Cardiac septum (tissue), 1 donor: ENCODE results near the gene CSNK1E. TPM values are rescaled to one million over a fixed set of nuclear protein-coding genes. Genes with fewer than 3 reads are reported as not detected.

ENCODE experiments used
- DNase-seq: peaks from one replicate; pipeline ENCODE4 v3.0.0-alpha.2; 2020; ENCODE audit warnings: low spot score
- intact Hi-C: fragments of 100-400 bp; cut with DNase I; formaldehyde crosslinking; loops from one replicate; pipeline ENCODE4 v1.14.0; 2022
- total RNA-seq: library from RNA; stranded (reverse); fragmentation: NEBNext Ultra II Directional; extraction: Animal tissue kit (Norgen Biotek cat#: 25700); gene quantifications from one replicate; pipeline ENCODE4 v1.2.1, GENCODE V29; 2021
- donor health status: DM: no; HTN: no; CAD: no.

Gene CSNK1E
- total RNA-seq, 1 donor from 2014 or later = 95.7 TPM

- intact Hi-C loops = no loop called here
- no peak for DNase-seq
Observed at GRCh38 chr22:38310518-38311322, 6.5 kb downstream of the CSNK1E start.

GRCh38 chr22:38309614-38310517 is 7.4 kb downstream of the CSNK1E start:
- no peak for DNase-seq
- intact Hi-C loops = no loop called here

DNA sequence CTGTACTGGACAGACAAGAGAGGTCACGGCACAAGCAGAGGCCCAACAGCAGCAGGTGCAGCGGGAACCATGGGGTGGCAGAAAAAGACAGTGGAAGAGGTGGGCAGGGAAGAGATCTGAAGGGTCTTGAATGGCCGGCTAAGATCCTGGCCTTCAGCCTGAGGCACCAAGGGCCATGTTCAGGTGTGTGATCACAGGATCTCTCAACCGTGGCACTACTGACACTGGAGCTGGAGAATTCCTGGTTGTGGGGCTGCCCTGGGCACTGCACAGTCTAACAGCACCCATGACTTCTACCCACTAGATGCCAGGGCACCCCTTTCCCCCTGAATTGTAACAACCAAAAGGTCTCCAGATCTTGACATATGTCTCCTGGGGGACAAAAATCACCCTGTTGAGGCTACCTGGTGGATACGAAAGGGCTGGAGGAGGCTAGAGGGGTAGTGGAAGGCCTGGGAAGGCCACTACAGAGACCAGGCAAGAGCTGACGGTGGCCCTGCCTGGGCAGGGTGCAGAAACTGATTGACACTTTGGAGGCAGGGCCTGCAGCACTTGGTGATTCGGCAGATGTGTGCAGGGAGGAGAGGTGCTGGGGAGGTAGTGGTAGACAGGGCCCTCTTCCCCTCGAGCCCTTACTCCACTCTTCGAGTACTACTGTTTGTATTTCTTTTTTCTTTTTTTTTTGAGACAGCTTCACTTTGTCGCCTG is 8.3 kb downstream of the CSNK1E start:
- DNase-seq = no peak

DNA sequence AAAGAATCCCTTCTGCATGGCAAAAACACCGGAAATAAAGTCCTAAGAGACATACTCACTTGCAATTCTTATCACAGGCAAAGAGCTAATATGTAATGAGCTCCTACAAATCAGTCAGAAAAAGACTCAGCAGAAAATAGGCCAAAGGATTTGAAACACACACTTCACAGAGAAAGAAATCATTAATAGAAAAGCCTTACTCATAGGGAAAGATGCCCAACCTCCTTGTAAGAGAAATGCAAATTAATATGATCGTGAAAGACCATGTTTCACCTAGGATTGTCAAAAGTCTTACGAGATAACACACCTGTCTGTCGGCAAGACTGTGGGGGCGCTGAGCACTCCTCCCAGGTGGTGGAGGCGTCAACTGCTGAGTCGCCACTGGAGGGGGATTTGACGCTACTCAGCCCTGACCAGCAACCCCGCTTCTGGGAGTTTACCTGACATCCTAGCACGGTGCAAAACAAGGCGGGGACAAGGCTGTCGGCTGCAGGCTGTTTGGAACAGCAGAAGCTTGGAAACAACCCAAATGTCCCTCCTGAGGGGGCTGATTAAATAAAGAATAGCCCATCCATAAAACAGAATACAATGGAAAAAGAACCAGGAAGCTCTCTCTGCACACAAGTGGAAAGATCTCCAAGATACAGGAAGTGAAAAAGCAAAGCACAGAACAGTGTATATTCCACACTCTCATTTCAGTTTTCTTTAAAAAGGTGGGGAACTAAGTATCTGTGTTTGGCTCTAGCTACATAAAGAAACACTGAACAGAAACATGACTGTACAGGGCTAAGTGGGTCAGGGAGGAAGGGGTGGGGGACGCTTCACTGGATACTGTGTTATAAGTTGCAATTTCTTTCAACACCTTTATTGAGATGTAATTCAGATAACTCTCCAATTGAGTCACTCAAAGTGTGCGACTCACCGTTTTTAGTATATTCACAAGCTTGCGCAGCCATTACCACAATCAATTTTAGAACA is 11.5 kb downstream of the CSNK1E start:
- no peak for DNase-seq
- intact Hi-C loops = no loop called here

More for the DNA sequence above, 8.3 kb downstream of the CSNK1E start:
- intact Hi-C loops = no loop called here

- no peak for DNase-seq
- intact Hi-C loops = loop anchor here (5.0 kb wide), 1 partner anchor 102 kb away; the partner anchor contains the start of gene MAFF
Observed at GRCh38 chr22:38304526-38304925, 12.7 kb downstream of the CSNK1E start.

DNA sequence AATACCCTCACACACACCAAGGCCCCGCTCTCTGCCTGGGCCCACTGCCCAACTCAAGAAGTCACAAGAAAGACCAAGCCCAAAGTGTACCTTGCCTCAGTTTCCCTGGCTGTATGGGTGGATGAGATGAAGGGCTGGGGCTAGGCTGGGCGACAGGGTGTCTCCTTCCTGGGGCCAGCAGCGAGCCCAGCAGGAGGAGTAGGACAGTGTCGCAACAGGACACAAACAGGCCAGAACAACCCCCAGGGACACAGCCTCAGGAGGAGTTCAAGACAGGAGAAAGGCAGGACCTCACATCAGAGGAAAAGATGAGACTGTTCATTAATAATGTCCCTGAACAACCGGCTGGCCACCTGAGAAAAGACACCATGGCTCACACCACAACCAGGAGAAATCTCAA is 13.3 kb downstream of the CSNK1E start:
- intact Hi-C loops = loop anchor here (5.0 kb wide), 1 partner anchor 102 kb away; the partner anchor contains the start of gene MAFF

GRCh38 chr22:38302906-38303305 is 14.3 kb downstream of the CSNK1E start:
- intact Hi-C loops = loop anchor here (5.0 kb wide), 1 partner anchor 101 kb away; the partner anchor contains the start of gene MAFF
- DNase-seq = no peak

More for the DNA sequence above, 13.3 kb downstream of the CSNK1E start:
- DNase-seq = no peak

GRCh38 chr22:38300946-38301345 is 16.3 kb downstream of the CSNK1E start:
- intact Hi-C loops = loop anchor here (5.0 kb wide), 1 partner anchor 99 kb away; the partner anchor contains the start of gene MAFF
- no peak for DNase-seq

DNA sequence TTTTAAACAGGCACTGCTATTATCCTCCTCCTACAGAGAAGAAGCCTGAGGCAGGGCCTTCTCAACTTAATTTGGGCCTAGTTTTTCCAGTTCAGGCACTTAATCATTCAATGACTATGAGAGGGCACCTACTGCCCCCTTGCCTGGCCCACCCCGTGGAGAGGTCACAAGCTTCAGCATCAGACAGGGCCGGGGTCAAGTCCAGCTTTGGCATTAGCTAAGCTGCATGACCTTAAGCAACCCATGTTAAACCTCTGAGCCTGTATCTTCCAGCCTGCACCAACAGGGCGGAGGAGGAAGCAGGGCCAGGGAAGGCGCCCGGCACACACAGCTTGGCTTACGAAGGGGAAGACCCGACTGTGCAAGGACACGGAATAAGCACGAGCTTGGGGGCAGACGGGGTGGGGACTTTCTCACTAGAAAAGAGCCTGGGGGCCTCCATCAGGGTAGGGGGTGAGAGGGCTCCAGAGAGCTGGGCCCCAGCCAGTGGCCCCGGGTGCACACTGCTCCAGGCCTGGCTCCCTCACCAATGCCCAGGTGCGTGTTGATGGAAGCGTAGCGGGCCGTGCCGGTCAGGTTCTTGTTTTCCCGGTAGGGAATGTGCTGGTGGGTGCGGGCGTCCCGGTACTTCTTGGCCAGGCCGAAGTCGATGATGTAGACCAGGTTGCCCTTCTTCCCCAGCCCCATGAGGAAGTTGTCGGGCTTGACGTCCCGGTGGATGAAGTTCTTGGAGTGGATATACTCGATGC is 16.9 kb downstream of the CSNK1E start:
- intact Hi-C loops = loop anchor here (5.0 kb wide), 1 partner anchor 98 kb away; the partner anchor contains the start of gene MAFF
- no peak for DNase-seq

GRCh38 chr22:38299770-38300102 is 17.5 kb downstream of the CSNK1E start:
- intact Hi-C loops = loop anchor here (5.0 kb wide), 1 partner anchor 97 kb away; the partner anchor contains the start of gene MAFF
- no peak for DNase-seq

- DNase-seq = no peak
- intact Hi-C loops = no loop called here
Observed at GRCh38 chr22:38298312-38299005, 18.8 kb downstream of the CSNK1E start.

- DNase-seq = no peak
- intact Hi-C loops = no loop called here
Observed at GRCh38 chr22:38296372-38296771, 20.9 kb downstream of the CSNK1E start.

- intact Hi-C loops = no loop called here
- DNase-seq = no peak
Observed at GRCh38 chr22:38295863-38296262, 21.4 kb downstream of the CSNK1E start.

DNA sequence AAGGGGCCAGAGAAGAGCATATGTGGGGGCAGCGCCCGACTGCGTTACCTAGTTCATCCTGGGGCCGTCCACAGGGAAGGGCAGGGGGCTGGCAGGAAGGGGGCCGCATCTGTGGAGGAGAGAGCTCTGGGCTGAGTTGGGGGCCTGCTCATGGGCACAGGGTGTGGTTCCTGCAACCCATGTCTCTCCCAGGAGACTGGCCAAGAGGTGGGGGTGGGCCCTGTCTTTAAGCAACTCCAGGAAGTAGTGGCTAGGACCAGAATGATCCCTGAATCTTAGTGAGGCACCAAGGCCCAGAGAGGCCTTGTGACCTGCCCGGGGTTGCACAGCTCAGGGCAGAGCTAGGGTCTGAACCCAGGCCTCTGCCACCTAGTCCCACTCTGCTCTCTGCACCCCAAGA is 21.9 kb downstream of the CSNK1E start:
- DNase-seq = no peak
- intact Hi-C loops = no loop called here

DNA sequence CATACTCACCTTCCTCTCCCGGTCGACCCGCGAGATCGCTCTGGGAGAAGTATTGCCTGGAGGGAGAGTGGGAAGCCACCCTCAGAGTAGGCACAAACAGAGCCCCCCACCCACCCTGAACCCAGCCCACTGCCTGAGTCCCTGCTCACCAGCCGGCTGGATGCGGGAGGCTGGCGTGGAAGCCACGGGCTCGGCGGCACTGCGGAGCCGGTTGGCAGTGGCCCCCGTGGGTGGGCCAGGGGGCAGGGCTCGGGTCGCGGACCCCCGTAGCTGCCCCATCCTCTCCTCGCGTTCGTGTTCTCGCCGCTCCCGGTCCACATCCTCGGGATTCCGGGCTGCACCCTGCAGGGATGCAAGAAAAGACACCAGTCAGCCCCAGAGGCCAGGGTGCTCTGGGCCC is 23.0 kb downstream of the CSNK1E start:
- no peak for DNase-seq
- intact Hi-C loops = no loop called here

DNA sequence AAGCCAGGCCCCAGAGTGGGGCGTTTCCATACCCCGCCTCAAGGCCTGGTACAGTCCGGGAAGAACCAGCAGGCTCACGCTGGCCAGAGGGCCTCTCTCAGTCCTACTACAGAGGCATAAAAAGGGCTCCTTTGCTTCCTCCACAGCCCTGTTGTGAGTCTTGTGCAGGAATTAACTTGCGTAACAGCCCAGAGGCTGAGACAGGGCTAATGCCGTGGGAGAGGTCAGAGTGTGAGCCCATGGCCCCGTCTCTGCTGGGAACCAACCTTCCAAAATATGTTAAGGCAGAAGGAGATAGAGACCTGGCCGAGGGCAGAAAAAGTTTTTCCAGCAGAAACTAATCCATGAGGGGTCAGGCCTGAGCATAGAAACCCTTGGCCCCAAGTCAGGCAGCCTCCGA is 24.5 kb downstream of the CSNK1E start:
- DNase-seq = no peak
- intact Hi-C loops = no loop called here

- intact Hi-C loops = no loop called here
- DNase-seq = no peak
Observed at GRCh38 chr22:38291201-38291777, 25.9 kb downstream of the CSNK1E start.
